SKM-1 (cell line): ENCODE data around the gene ESR1.
"Not testable (repeated sequence)": the region's sequence is repeated elsewhere in the genome, so short reads cannot be mapped to it uniquely, and the experiment has no call there.

Experiments used
- DNase-seq: peaks from one replicate; lab custom pipeline; 2025; ENCODE audit not compliant: unreplicated experiment; lab: John Stamatoyannopoulos, UW

The ESR1 gene

GRCh38 chr6:152050451-152051195 lies 243.1 kb downstream of the ESR1 start:
- no peak for DNase-seq

GRCh38 chr6:152052061-152052460 lies 244.6 kb downstream of the ESR1 start:
- DNase-seq = no peak

- DNase-seq = no peak
Observed at GRCh38 chr6:152053332-152053731, 245.8 kb downstream of the ESR1 start.

- no peak for DNase-seq
Observed at GRCh38 chr6:152054441-152054840, 247.0 kb downstream of the ESR1 start.

- DNase-seq = no peak
Observed at GRCh38 chr6:152055517-152055916, 248.0 kb downstream of the ESR1 start.

GRCh38 chr6:152057832-152058498 lies 250.5 kb downstream of the ESR1 start:
- DNase-seq = no peak

GRCh38 chr6:152059909-152060308 lies 252.4 kb downstream of the ESR1 start:
- DNase-seq = no peak

GRCh38 chr6:152062476-152062875 lies 255.0 kb downstream of the ESR1 start:
- no peak for DNase-seq

- DNase-seq = no peak
Observed at GRCh38 chr6:152063170-152063921, 255.9 kb downstream of the ESR1 start.

- no peak for DNase-seq
Observed at GRCh38 chr6:152068622-152069261, 261.3 kb downstream of the ESR1 start.

GRCh38 chr6:152070556-152070955 lies 263.1 kb downstream of the ESR1 start:
- no peak for DNase-seq

- DNase-seq = no peak
Observed at GRCh38 chr6:152071318-152071717, 263.8 kb downstream of the ESR1 start.

- DNase-seq = no peak
Observed at GRCh38 chr6:152071843-152072242, 264.4 kb downstream of the ESR1 start.

GRCh38 chr6:152076242-152076641 lies 268.8 kb downstream of the ESR1 start:
- DNase-seq = not testable (repeated sequence)

- no peak for DNase-seq
Observed at GRCh38 chr6:152078001-152078400, 270.5 kb downstream of the ESR1 start.

GRCh38 chr6:152078804-152079203 lies 271.3 kb downstream of the ESR1 start:
- no peak for DNase-seq

GRCh38 chr6:152085451-152085921 lies 278.0 kb downstream of the ESR1 start:
- DNase-seq = no peak

GRCh38 chr6:152086223-152086873 lies 278.9 kb downstream of the ESR1 start:
- DNase-seq = no peak

GRCh38 chr6:152087096-152087495 lies 279.6 kb downstream of the ESR1 start:
- DNase-seq = no peak

GRCh38 chr6:152087701-152088100 lies 280.2 kb downstream of the ESR1 start:
- no peak for DNase-seq

- DNase-seq = no peak
Observed at GRCh38 chr6:152089992-152090391, 282.5 kb downstream of the ESR1 start.
